ENCODE results near the gene ABCG5.

DNA sequence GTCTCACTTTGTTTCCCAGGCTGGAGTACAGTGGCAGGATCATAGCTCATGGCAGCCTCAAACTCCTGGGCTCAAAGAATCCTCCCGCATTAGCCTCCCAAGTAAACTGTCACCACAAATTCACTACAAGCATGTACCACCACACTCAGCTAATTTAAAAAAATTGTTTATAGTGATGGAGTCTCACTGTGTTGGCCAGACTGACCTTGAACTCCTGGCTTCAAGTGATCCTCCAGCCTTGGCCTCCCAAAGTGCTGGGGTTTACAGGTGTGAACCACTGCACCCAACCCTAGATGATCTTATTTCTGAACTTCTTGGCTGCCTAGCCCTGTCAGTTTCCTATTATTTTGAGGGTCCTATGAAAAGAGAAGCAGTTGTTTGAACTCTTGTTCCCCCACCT lies 50.0 kb downstream of the ABCG5 start:
- TF ChIP-seq, protein P1, sequence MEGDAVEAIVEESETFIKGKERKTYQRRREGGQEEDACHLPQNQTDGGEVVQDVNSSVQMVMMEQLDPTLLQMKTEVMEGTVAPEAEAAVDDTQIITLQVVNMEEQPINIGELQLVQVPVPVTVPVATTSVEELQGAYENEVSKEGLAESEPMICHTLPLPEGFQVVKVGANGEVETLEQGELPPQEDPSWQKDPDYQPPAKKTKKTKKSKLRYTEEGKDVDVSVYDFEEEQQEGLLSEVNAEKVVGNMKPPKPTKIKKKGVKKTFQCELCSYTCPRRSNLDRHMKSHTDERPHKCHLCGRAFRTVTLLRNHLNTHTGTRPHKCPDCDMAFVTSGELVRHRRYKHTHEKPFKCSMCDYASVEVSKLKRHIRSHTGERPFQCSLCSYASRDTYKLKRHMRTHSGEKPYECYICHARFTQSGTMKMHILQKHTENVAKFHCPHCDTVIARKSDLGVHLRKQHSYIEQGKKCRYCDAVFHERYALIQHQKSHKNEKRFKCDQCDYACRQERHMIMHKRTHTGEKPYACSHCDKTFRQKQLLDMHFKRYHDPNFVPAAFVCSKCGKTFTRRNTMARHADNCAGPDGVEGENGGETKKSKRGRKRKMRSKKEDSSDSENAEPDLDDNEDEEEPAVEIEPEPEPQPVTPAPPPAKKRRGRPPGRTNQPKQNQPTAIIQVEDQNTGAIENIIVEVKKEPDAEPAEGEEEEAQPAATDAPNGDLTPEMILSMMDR (IDR thresholded peaks at IDR 0.05; ENCODE audit: low read depth, low read length), result no peak
- TF ChIP-seq POLR2A (IDR thresholded peaks at IDR 0.05; ENCODE audit: extremely low read depth, insufficient read length) (no peak), MYC (IDR thresholded peaks at IDR 0.05; ENCODE audit: low read depth, low read length) (no peak)
- TF ChIP-seq, protein P2, sequence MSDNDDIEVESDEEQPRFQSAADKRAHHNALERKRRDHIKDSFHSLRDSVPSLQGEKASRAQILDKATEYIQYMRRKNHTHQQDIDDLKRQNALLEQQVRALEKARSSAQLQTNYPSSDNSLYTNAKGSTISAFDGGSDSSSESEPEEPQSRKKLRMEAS (IDR thresholded peaks at IDR 0.05; ENCODE audit: low read depth, low read length), result no peak

Measured in NB4 (cell line).